Measurements from ENCODE around the gene GNRH2.
"Not testable (repeated sequence)": the region's sequence is repeated elsewhere in the genome, so short reads cannot be mapped to it uniquely, and the experiment has no call there.

Gene GNRH2, protein sequence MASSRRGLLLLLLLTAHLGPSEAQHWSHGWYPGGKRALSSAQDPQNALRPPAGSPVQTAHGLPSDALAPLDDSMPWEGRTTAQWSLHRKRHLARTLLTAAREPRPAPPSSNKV

DNA sequence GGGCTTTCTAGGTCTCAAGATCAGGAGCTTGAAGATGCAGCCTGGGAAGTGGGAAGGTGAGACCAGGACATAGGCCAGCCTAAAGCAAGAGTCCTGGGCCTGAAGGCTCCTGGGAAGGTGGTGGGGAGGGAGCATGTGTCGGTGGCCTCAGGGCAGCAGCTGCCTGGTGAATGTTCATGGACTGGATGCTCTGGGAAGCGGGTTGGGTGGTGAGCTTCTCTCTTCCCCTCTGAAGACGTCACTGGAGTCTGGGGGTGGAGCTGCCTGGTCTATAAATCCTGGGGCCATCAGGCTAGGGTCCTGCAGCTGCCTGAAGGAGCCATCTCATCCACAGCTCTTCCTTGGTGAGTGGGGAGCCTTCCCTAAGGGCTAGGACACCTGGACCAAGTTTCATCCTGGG lies at the start of gene GNRH2:
Gene GNRH2, plus strand, starts transcription at position 301 of the 400 bp plus-strand sequence. CDS start 793 bp downstream, outside the sequence.
- no peak for DNase-seq (ENCODE audit: low read depth in 2 of 2, low spot score in 1 of 2)

DNA sequence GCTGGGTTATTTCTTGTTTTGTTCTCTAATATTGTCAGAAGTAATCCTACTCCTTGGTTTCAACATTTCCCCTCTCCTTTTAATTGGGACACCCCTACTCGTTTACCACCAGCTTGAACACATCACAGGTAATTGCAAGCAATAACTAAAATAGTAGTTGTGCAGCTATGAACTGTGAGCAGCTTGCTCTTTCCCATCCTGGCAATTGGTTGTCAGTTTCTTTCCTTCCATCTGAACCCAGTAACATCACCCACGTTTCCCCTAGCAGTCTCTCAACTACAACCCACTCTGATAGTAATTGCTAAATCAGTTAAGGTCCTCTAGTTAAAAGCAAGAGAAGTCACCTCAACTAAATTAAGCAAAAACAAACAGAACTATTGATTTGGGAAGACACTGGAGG lies 47.6 kb upstream of the GNRH2 start:
- DNase-seq (ENCODE audit: low read depth in 2 of 2, low spot score in 1 of 2): no peak

- DNase-seq (ENCODE audit: low read depth in 2 of 2, low spot score in 1 of 2): no peak
Observed at GRCh38 chr20:2998728-2999127, 44.7 kb upstream of the GNRH2 start.

DNA sequence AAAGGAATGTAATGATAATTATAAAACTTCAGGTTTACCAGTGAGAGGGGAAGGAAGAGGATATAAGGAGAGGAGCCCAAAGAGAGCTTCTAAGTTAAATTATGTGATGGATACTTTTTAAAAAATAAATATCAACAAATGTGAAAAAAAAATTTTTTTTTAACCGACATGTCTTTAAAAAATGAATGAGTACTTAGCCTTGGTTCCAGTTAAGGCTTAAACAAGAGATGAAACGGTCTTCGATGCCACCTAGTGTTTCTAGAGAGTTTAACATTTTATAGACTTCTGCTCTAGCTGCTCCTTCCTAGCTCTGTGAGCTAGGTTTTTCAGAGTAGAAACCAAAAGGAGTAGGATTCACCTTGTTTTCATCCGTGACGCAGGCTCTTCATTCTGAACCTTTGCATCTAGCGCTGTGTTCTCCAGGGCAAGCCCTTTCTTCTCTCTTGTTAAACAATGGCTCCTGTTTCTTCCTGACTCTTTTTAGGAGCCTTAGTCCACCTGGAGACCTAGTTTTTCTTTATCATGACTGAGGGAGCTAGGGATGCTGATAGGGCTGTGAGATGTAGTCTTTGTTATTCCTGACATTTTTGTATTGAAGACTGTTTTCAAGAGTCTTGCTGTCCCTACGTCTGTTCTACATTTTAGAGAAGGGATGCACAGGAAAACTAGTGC lies 42.4 kb upstream of the GNRH2 start:
- DNase-seq (ENCODE audit: low read depth in 2 of 2, low spot score in 1 of 2): no peak

- no peak for DNase-seq (ENCODE audit: low read depth in 2 of 2, low spot score in 1 of 2)
Observed at GRCh38 chr20:3003416-3003815, 40.0 kb upstream of the GNRH2 start.

DNA sequence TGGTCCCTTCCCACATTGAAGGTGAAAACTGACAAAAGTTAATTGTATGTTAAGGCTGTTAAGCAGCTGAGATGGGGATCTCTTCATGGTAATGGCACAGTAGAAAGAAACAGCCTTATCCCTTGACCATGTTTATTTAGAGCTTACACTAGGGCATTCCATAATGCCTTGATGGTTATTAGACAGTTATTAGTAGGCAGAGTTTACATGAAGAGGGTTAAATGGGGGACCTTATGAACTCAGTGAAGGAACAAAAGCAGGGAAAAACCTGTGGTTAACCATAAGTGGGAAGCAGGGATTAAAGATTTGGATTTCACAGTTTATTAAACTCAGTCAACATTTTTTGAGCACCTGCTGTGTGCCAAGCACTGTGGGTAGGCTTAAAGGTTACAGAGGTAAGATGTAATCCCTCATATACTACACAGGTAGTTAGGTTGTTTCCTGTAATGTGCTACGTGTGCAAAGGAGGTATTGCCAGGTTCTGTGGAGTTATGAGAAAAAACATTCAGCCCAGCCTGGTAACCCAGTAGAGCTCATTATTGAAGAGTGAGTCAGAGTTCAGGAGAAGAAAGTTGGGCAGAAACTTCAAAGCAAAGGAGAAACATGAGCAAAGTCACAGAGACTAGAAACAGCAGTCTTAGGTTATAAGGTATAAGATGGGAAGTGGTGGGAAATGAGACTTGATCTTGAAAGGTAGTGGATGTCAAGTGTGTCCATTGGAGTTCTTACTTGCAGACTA lies 32.3 kb upstream of the GNRH2 start:
- DNase-seq (ENCODE audit: low read depth in 2 of 2, low spot score in 1 of 2): no peak

DNA sequence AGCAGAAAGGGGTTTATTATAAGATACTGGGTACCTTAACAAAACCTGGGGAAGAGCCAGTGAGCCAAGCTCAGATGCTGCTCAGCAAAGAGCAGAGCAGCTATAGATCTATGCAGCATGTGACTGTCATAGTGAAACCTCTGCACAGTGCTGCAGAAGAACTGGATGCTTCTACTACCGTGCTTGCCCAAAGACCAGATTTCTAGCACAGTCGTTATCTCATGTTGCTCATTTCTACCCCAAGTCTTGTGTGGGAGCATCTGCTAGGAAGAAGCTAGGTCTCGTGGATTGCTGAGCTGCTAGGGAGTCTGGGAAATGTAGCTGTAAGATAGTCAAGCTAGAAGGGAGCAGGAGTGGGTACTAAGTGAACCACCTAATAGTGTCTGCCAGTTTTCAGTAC lies 31.7 kb upstream of the GNRH2 start:
- no peak for DNase-seq (ENCODE audit: low read depth in 2 of 2, low spot score in 1 of 2)

- no peak for DNase-seq (ENCODE audit: low read depth in 2 of 2, low spot score in 1 of 2)
Observed at GRCh38 chr20:3013771-3014170, 29.7 kb upstream of the GNRH2 start.

GRCh38 chr20:3014179-3014578 lies 29.2 kb upstream of the GNRH2 start:
- no peak for DNase-seq (ENCODE audit: low read depth in 2 of 2, low spot score in 1 of 2)

DNA sequence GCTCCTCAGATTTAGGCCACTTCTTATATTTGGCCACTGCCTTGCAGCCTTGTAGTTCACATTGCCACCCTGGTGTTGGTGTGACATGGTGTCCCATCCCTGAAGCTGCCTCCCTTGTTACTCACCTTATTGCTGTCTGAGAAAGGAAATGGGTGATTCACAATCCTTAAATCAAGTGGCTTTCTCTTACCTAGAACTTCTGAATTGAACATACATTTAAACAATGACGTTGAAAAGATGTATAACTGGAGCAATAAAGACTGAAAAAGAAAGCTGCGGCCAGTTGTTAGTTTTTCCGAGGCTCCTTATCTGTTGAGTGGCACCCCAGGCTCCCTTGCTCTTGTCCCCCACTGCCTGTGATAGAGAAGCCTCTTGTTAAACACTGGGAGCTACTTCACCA lies 28.8 kb upstream of the GNRH2 start:
- DNase-seq (ENCODE audit: low read depth in 2 of 2, low spot score in 1 of 2): no peak

DNA sequence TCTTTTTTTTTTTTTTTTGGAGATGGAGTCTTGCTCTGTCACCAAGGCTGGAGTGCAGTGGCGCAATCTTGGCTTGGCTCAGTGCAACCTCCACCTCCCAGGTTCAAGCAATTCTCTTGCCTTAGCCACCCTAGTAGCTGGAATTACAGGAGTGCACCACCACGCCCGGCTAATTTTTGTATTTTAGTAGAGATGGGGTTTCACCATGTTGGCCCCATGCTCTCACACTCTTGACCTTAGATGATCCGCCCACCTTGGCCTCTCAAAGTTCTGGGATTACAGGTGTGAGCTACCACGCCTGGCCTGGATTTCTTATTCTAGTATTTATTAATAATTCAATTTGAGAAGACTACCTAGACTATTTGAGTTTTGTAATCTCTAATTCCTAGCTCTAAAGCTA lies 28.1 kb upstream of the GNRH2 start:
- DNase-seq (ENCODE audit: low read depth in 2 of 2, low spot score in 1 of 2): not testable (repeated sequence)

- no peak for DNase-seq (ENCODE audit: low read depth in 2 of 2, low spot score in 1 of 2)
Observed at GRCh38 chr20:3021327-3021726, 22.1 kb upstream of the GNRH2 start.

DNA sequence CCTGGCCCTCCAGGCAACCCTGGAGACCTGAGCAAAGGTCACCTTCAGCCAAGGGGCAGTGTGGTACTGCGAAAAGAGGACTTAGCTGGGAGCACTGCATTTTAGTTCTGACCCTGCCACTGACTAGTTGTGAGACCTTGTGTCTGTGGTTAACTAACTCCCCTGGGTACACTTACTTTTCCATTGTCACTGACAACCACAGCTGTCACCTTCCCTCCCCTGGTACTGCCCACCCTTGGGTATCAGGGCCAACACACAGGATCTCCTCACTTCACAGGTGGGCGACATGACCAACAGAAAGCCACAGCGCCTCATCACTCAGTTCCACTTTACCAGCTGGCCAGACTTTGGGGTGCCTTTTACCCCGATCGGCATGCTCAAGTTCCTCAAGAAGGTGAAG lies 21.6 kb upstream of the GNRH2 start:
- no peak for DNase-seq (ENCODE audit: low read depth in 2 of 2, low spot score in 1 of 2)

- not testable (repeated sequence) for DNase-seq (ENCODE audit: low read depth in 2 of 2, low spot score in 1 of 2)
Observed at GRCh38 chr20:3022559-3023490, 20.6 kb upstream of the GNRH2 start.

- no peak for DNase-seq (ENCODE audit: low read depth in 2 of 2, low spot score in 1 of 2)
Observed at GRCh38 chr20:3027987-3028386, 15.4 kb upstream of the GNRH2 start.

DNA sequence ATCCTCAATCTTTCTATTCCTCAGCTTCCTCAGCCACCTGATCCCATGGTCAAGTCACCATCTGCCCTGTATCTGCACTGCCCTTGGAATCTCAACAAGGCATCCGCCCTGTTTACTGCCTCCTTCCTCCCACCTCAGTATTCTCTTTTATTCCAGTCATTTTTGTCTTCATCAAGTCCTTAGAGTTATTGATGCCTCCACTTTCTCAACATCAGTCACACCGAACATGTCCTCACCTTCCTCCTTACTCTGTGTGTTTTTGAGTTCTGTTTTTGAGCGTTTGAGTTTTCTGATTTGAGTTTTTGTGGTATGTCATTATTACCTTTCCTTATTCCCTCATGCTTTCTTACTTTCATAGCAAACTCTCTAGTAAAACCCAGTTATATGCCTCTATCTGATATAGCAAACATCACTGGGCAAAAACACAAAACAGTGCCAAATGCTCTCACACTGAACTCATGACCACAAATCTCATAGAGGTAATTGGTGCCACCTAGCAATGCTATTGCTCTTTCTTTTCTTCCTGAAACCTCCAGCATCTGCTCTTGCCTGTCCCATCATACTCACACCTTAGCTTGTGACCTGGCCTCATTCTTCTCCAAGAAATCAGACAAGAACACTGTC lies 11.8 kb upstream of the GNRH2 start:
- DNase-seq (ENCODE audit: low read depth in 2 of 2, low spot score in 1 of 2): no peak

DNA sequence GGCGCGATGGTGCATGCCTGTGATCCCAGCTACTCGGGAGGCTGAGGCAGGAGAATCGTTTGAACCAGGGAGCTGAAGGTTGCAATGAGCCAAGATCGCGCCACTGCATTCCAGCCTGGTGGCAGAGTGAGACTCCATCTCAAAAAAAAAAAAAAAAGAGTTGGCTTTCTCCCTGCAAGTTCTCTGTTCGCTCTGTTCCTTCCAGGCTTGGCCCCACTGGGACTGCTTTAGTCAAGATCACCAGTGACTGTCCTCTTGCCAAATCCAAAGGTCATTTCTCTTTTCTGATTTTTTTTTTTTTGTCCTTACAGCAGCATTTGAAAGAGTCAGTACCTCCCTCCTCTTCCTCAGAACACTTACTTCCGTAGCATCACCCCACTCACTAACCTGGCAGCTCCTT lies 10.8 kb upstream of the GNRH2 start:
- DNase-seq (ENCODE audit: low read depth in 2 of 2, low spot score in 1 of 2): no peak

DNA sequence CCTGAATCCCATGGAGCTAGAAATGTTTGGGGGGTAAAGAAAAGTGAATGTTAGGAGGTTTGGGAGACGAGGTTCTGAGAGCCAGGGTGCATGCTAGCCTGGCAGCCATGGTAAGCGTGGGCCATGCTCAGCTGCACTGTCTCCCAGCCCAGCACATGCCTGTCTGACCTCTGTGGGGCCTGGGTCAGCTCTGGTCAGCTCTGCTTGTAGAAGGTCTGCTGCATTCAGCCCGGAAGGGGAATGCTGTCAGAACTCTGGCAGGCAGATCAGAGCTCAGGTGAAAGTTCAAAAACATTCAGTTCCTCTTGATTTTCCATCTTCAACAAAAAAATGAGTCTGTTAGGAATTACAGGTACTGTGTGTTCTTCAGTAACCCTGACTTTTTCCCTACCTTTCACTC lies 5.8 kb upstream of the GNRH2 start:
- DNase-seq (ENCODE audit: low read depth in 2 of 2, low spot score in 1 of 2): no peak

DNA sequence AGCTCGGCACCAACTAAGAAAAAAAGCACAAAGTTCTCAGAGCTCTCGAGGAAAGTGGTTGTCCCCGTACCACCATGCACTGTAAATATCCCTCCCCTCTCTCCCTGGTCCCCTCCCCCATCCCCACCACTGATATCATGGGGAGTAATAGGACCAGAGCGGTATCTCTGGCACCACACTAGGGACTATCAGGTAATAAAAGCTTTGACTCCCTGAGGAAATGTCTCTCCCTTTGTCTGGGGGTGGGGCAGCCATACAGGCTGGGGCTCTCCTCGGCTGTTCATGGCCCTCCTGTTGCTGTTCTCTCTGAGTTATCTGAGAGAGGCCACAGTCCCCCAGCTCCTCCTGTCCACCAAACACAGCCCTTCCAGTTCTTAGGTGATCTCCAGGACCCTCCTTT lies 5.0 kb upstream of the GNRH2 start:
- DNase-seq (ENCODE audit: low read depth in 2 of 2, low spot score in 1 of 2): no peak

DNA sequence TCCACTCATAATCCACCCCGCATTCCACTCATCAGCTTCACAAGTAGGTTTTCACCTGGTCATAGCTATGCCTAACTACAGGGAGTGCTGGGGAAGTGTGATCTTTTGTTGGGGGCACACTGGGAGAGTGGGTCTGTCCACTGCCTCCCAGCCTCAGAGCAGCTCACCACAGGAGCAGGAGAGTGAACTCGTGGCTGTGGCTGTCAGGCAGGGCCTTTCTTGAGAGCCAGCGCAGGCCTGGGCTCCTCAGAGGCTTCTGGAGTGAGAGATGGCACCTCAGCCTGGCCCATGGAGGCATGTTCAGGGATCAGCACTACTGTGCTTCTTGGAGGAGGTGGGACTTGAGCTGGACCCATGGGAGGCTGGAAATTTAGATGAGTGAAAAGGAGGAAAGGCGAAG lies 4.0 kb upstream of the GNRH2 start:
- no peak for DNase-seq (ENCODE audit: low read depth in 2 of 2, low spot score in 1 of 2)

- no peak for DNase-seq (ENCODE audit: low read depth in 2 of 2, low spot score in 1 of 2)
Observed at GRCh38 chr20:3040086-3040485, 3.3 kb upstream of the GNRH2 start.

Measured in stimulated activated CD8-positive, alpha-beta memory T cell treated with anti-CD3 and anti-CD28 coated beads, Interleukin-4, amount 100 ng/mL, for 4 hours (primary cell).